ENCODE measurements around the gene CDKN2B.

GRCh38 chr9:21993007-21993406, 16.1 kb downstream of the CDKN2B start:
- no peak for TF ChIP-seq CTCF (IDR thresholded peaks at IDR 0.05; ENCODE audit: low read depth, low read length, poor library complexity, severe bottlenecking)
- TF ChIP-seq EZH2phosphoT487 (IDR thresholded peaks at IDR 0.05; ENCODE audit: borderline replicate concordance, low read length) = no peak
